GM18498 (cell line): ENCODE data around the gene CHD6.
"Not testable (repeated sequence)": the region's sequence is repeated elsewhere in the genome, so short reads cannot be mapped to it uniquely, and the experiment has no call there.

Experiments
- ATAC-seq: cut with Tn5 transposase; IDR thresholded peaks from one replicate; pipeline ENCODE4 v1.9.1; 2021; ENCODE audit warnings: mild to moderate bottlenecking, moderate library complexity; ENCODE audit not compliant: unreplicated experiment

The CHD6 gene

GRCh38 chr20:41544472-41544871, 73.7 kb downstream of the CHD6 start:
- no peak for ATAC-seq

DNA sequence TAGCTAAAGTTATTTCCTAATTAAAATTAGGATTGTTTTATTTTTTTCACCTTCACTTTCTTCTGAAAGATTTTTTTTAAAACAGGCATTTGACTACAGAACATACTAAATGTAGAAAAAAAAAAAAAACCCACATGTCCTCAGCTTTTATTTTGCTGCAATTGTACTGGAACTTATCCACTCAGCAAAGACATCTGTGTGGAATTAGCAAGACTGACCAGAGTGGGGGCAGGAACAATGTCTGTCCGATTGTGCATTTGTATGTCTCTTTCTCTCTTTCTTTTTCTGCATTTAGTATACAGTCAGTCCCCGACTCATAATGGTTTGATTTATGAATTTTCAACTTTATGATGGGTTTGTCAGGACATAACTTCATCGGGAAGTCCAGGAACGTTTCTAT, 77.3 kb downstream of the CHD6 start:
- ATAC-seq: no peak

GRCh38 chr20:41540459-41540858, 77.7 kb downstream of the CHD6 start:
- no peak for ATAC-seq

- no peak for ATAC-seq
These were observed 79.2 kb downstream of the CHD6 start for GRCh38 chr20:41538810-41539596.

GRCh38 chr20:41537865-41538264, 80.3 kb downstream of the CHD6 start:
- ATAC-seq: no peak

DNA sequence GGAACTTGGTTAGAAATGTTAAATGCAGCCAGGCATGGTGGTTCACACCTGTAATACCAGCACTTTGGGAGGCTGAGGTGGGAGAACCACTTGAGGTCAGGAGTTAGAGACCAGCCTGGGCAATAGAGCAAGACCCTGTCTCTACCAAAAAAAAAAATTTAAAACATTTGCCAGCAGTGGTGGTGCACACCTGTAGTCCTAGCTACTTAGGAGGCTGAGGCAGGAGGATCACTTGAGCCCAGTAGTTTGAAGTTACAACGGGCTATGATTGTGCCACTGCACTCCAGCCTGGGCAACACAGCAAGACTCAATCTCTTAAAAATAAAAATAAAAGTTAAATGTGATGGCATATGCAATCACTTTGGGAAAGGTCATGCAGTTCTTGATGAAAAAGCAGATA, 82.6 kb downstream of the CHD6 start:
- ATAC-seq: not testable (repeated sequence)

DNA sequence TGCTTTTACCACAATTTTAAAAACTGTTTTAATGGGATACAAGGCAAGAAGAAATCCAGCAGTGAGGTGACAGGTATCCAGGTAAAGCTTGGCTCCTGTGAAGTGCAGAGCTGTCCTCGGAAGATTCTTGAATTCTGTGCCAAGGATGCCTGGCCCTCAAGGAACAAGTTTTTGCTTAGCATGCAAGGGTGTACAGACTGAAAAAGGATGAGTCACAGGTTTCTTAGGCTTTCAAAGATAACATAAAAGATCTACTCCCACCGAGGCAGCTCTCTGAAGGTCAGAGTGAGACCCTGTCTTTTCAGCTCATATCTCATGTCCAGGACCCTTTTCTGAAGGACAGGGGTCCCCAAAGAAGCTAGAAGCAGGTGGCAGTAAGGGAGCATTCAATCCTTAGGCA, 83.3 kb downstream of the CHD6 start:
- no peak for ATAC-seq

GRCh38 chr20:41534170-41534569, 84.0 kb downstream of the CHD6 start:
- no peak for ATAC-seq

DNA sequence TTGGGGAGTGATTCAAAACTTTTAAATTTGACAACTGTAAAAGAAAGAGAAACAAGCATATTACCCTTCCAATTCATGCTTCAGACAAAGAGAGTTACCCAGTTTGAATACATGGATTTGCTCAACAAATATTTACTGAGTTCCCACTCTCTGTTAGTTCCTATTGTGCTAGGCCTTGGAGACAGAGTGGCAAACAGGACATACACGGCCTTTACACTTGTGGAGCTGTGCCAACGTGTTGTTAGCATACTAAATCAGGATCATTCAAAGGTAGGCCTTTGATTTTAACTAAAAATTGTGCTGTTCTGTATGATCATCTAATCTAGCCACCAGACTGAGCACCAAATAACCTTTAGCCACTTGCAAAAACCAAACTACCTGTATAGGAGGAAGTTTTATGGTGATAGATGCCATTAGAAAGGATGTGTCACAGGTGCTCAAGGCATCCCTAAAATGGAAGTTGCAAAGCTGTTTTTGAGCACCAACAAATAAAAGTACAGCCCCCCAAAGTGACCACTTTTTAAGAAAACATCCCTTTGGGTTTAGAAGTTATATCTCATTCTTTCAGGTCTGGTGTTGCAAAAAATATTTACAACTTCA, 84.5 kb downstream of the CHD6 start:
- ATAC-seq: no peak

GRCh38 chr20:41532935-41533334, 85.2 kb downstream of the CHD6 start:
- no peak for ATAC-seq

DNA sequence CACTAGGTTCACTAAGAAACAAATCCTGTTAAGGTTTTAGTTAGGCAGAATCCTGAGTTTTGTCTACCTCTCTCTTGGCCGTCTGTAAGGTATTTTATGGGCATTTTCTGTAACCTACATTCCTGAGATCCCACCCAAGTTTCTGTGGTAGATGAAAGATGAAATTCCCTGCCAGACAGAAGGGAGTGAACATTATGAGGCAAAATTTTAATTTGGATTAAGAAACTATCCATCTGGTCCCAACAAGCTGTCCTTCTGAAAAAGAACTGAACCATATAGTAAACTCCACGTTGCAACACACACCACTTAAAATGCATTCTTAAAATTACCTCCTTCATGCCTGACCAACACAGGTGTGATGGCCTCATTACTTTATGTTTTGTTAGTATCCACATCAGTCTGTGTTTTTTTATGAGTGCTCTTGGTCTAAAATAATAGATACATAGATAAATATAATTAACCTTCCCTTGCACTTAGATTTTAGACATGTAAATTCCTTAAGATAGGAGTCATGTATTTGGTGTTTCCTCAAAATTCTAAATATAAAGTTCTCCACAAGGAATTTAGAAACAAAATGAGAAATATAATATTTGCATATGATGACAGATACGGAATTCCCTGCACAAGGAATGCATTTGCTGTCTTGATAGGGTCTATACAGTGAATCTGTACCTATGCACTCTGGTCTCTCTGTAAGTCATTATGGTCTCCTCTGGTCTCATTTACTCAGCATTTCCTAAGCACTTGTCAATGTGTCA, 86.5 kb downstream of the CHD6 start:
- no peak for ATAC-seq

GRCh38 chr20:41530923-41531322, 87.3 kb downstream of the CHD6 start:
- no peak for ATAC-seq

DNA sequence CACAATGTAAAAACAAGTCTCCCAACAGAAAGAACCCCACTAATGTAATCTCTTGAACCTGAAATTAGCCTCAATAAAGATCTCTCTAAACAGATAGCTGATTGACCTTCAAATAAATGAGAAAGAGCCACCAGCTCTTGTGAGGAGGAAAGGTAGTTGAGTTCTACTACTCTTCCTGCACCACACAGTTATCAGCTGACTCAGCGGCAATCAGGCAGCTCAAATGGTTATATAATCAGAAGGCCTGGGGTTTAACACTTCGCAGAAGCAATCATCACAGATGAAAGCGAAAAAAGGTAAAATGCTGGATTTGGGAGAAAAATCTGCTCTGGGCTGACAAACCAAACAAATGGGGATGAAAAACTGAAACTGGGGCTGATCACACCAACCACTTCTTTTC, 91.8 kb downstream of the CHD6 start:
- no peak for ATAC-seq

DNA sequence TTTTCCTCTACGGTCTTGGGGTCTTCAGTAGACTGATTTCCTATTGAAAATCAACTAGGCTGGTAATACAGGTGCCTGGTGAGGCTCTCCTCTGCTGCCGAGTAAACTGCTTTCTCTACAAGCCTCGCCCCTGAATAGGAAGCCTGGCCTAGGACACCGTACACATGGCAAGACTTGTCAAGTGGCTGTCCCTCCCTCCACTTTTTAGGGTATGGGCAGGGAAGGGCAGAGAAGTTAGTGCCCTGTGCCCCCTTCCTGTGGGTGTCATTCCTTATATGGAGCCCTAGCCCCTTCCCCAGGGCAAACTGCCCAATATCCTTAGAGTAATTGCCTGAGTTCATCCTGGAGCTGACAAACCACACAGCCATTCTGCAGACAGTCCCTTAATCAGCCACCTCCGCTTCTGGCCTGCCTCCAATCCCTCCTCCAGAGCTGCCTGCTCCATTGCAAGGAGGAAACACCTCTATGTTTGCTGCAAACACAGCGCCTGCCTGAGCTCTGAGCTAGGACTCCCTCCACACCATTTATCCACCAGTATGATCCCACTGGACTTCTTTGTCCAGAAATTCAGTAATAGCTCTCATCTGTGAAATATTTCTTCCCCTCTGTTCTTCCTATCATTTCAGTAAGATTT, 93.1 kb downstream of the CHD6 start:
- ATAC-seq: no peak

DNA sequence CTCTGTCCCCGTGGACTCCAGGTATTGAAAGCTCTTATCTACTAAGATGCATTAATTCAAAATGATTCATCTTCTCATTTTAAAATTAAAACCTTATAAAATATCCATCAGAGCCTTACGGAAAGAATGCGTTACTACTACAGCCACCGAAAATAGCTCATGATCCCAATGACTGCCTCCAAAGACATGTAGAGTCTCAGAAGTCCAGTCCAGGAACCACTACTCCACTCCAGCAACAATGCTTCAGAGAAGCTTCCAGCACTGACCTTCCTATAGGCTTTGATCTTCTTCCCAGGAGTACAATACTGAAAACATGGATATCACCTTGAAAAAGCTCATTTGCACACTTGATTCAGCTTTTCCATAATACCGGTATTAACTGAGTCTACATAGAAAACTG, 94.3 kb downstream of the CHD6 start:
- no peak for ATAC-seq

GRCh38 chr20:41513829-41514228, 104.3 kb downstream of the CHD6 start:
- ATAC-seq: no peak

DNA sequence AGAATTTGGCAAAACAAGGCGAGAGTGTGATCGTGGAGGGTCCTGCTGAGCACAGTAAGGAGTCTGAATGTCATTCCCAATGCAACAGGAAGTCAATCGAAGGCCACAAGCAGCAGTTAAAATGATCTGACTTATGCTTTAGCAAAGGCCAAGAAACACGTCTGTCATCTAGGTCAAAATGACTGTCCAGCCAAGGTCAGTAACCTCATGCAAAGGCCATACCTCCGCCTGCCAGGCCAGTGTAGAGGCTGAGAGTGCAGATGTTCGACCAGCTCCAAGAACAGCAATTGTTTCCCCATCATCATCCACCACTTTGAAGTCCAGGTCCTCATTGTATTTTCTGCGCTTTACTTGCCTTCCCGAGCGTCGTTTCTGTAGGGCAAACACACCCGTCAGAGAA, 105.6 kb downstream of the CHD6 start:
- ATAC-seq: no peak

GRCh38 chr20:41510847-41511450, 107.2 kb downstream of the CHD6 start:
- ATAC-seq: no peak

DNA sequence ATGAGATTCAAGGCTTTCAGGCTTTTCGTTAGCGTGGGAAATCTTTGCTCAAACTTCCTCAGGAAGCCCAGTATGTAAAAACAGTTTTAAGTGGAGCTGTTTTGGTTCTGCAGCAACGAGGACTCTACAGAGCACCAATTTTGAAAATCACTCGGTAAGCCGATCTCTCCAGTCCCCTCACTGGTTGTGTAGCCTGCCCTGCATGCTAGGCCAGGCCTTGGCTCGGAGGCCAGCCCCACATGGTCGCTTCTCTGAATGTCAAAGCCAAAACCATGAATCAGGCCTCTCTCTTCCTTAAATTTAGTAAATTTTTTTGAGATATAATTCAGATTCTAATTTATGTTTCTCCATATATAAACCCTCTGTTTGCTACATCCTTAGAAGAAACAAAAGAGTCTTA, 108.0 kb downstream of the CHD6 start:
- ATAC-seq: no peak

GRCh38 chr20:41509316-41510200, 108.6 kb downstream of the CHD6 start:
- no peak for ATAC-seq
